Keratinocyte (primary cell): Measurements from ENCODE around the gene PRKD2. TPM values are rescaled to one million over a fixed set of nuclear protein-coding genes. Genes with fewer than 3 reads are reported as not detected.

Experiments
- DNase-seq: peaks from one replicate; pipeline ENCODE4 v3.0.0-alpha.2; 2011; ENCODE audit warnings: low read depth, missing footprints, low spot score
- FAIRE-seq: peaks from 2 replicates; lab custom pipeline; 2011; peaks lifted over from hg19 to GRCh38; lab: Jason Lieb, UNC
- H2AFZ ChIP-seq: 2 replicates; pipeline ENCODE4 v1.6.0; 2012; ENCODE audit warnings: low read length, control low read depth, inconsistent platforms; ENCODE audit not compliant: control insufficient read depth
- H3K27ac ChIP-seq: 2 replicates; pipeline ENCODE4 v1.5.1; 2011; ENCODE audit warnings: low read length; ENCODE audit not compliant: control insufficient read depth, insufficient read depth
- H3K27me3 ChIP-seq: 3 replicates; pipeline ENCODE4 v1.6.0; 2011; ENCODE audit warnings: low read length; ENCODE audit not compliant: control insufficient read depth, insufficient read depth; ENCODE audit errors: extremely low read depth
- H3K36me3 ChIP-seq, 2 experiments: 2 replicates in 1 of 2; 3 replicates in 1 of 2; pipeline ENCODE4 v1.5.1; 2011; ENCODE audit warnings: low read length in 2 of 2, mild to moderate bottlenecking in 1 of 2; ENCODE audit not compliant: control insufficient read depth in 2 of 2, insufficient read depth in 2 of 2; ENCODE audit errors: extremely low read depth in 1 of 2
- H3K4me1 ChIP-seq: 3 replicates; pipeline ENCODE4 v1.5.1; 2011; ENCODE audit warnings: low read length; ENCODE audit not compliant: control insufficient read depth, insufficient read depth; ENCODE audit errors: extremely low read depth
- H3K4me2 ChIP-seq: 3 replicates; pipeline ENCODE4 v1.6.0; 2011; ENCODE audit warnings: low read depth, low read length; ENCODE audit not compliant: control insufficient read depth, insufficient read depth; ENCODE audit errors: extremely low read depth
- H3K4me3 ChIP-seq, 3 experiments: fragments of 200-600 bp in 1 of 3; sonication (generic) in 1 of 3; 2 replicates in 2 of 3; 3 replicates in 1 of 3; pipeline ENCODE4 v1.5.1; 2011 to 2016; ENCODE audit warnings: low read length in 3 of 3, mild to moderate bottlenecking in 3 of 3, control low read depth in 2 of 3, inconsistent platforms in 1 of 3, low read depth in 1 of 3, mixed read lengths in 1 of 3, mixed run types in 1 of 3, moderate library complexity in 1 of 3; ENCODE audit not compliant: control insufficient read depth in 2 of 3, insufficient read depth in 2 of 3; ENCODE audit errors: extremely low read depth in 1 of 3
- H3K79me2 ChIP-seq: 2 replicates; pipeline ENCODE4 v1.6.0; 2012; ENCODE audit warnings: low read length; ENCODE audit not compliant: control insufficient read depth, insufficient read depth
- H3K9ac ChIP-seq: 3 replicates; pipeline ENCODE4 v1.6.0; 2011; ENCODE audit warnings: low read length; ENCODE audit not compliant: control insufficient read depth, insufficient read depth; ENCODE audit errors: extremely low read depth
- H3K9me1 ChIP-seq: 3 replicates; pipeline ENCODE4 v1.6.0; 2011; ENCODE audit warnings: low read length; ENCODE audit not compliant: control insufficient read depth, insufficient read depth; ENCODE audit errors: extremely low read depth
- H3K9me3 ChIP-seq: 2 replicates; pipeline ENCODE4 v1.5.1; 2012; ENCODE audit warnings: low read depth, low read length; ENCODE audit not compliant: control insufficient read depth
- H4K20me1 ChIP-seq: 3 replicates; pipeline ENCODE4 v1.6.0; 2011; ENCODE audit warnings: low read length; ENCODE audit not compliant: control insufficient read depth, insufficient read depth; ENCODE audit errors: extremely low read depth
- EZH2 ChIP-seq: IDR thresholded peaks from one replicate; pipeline ENCODE4 v1.6.1; 2012; ENCODE audit warnings: inconsistent platforms, mild to moderate bottlenecking, low read length, moderate library complexity
- dilution Hi-C: fragments of 300-500 bp; cut with MboI; formaldehyde crosslinking; loops from one replicate; pipeline ENCODE4 v1.7.0; 2020; ENCODE audit warnings: low sequenced_read_pairs; ENCODE audit not compliant: extremely low pct_ligation_motif_present
- polyA plus RNA-seq, 5 experiments: library from polyadenylated mRNA; depleted of rRNA in 3 of 5; stranded (reverse) in 3 of 5; stranded (forward) in 1 of 5; unstranded in 1 of 5; fragments of >200 nt; gene quantifications; 1 replicate in 1 of 5; 2 replicates in 3 of 5; 3 replicates in 1 of 5; pipeline versions ENCODE4 v1.2.1 to v1.2.3, GENCODE V29; 2011 to 2012; ENCODE audit warnings: missing spikeins in 2 of 5, low read depth in 1 of 5, low replicate concordance in 1 of 5
- TF ChIP-seq, protein P1 (sequence below), 3 experiments: IDR thresholded peaks in 1 of 3; conservative IDR thresholded peaks in 1 of 3; optimal IDR thresholded peaks in 1 of 3; 2 replicates in 2 of 3; 3 replicates in 1 of 3; pipeline versions ENCODE3 to v1.5.1; 2011; ENCODE audit warnings: low read length in 3 of 3, mild to moderate bottlenecking in 3 of 3, moderate library complexity in 2 of 3, control low read depth in 1 of 3, inconsistent platforms in 1 of 3; ENCODE audit not compliant: insufficient read depth in 2 of 3; ENCODE audit errors: extremely low read depth in 1 of 3

Gene PRKD2
- polyA plus RNA-seq, 1 donor (not counting 4 experiments of a cell fraction or from before 2014, with no cell fraction given), result 9.9 TPM

- no peak overlapping the region for H3K4me3 ChIP-seq
- dilution Hi-C loops, result no loop called here
- H4K20me1 ChIP-seq, result no peaks in the 10 kb centered on the region
- H3K4me2 ChIP-seq, result no peak overlapping the region
- peaks cover 48% of the 10 kb centered on the region for H3K27me3 ChIP-seq
- H3K9me3 ChIP-seq, result peaks cover 9% of the 10 kb centered on the region
- no peak overlapping the region for H3K9ac ChIP-seq
- H3K9me1 ChIP-seq, result no peaks in the 10 kb centered on the region
- no peak for TF ChIP-seq EZH2
- TF ChIP-seq, protein P1, sequence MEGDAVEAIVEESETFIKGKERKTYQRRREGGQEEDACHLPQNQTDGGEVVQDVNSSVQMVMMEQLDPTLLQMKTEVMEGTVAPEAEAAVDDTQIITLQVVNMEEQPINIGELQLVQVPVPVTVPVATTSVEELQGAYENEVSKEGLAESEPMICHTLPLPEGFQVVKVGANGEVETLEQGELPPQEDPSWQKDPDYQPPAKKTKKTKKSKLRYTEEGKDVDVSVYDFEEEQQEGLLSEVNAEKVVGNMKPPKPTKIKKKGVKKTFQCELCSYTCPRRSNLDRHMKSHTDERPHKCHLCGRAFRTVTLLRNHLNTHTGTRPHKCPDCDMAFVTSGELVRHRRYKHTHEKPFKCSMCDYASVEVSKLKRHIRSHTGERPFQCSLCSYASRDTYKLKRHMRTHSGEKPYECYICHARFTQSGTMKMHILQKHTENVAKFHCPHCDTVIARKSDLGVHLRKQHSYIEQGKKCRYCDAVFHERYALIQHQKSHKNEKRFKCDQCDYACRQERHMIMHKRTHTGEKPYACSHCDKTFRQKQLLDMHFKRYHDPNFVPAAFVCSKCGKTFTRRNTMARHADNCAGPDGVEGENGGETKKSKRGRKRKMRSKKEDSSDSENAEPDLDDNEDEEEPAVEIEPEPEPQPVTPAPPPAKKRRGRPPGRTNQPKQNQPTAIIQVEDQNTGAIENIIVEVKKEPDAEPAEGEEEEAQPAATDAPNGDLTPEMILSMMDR (optimal IDR thresholded peaks at IDR 0.05 in 1 of 3, IDR thresholded peaks at IDR 0.05 in 1 of 3, conservative IDR thresholded peaks at IDR 0.05 in 1 of 3; ENCODE audit: extremely low read depth in 1 of 3, insufficient read depth in 2 of 3, low read length in 3 of 3), result no peak
- DNase-seq (no peak), FAIRE-seq (no peak)
- no peaks in the 10 kb centered on the region for H3K79me2 ChIP-seq
- no peaks in the 10 kb centered on the region for H3K36me3 ChIP-seq
- H3K27ac ChIP-seq, result no peak overlapping the region
- H3K4me1 ChIP-seq, result peaks cover 3% of the 10 kb centered on the region
- H2AFZ ChIP-seq, result no peak overlapping the region
These were observed 72.2 kb downstream of the PRKD2 start for GRCh38 chr19:46644720-46645119.

DNA sequence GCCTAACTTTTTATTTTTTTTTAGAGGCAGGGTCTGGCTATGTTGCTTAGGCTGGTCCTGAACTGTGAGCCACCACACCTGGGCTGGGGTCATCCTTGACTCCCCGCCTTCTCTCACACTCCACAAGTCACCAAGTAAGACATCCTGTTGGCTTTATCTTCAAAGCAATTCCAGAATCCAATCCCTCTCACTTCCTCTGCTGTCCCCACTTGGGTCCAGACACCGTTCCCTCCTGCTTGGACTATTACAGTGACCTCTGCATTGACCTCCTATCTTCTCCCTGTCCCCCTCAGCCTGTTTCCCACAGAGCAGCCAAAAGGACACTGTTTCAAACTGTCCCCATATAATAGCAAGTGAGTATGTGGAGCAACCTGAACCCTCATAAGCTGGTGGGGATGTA, 76.3 kb downstream of the PRKD2 start:
- H3K4me2 ChIP-seq, result no peak overlapping the region
- no peaks in the 10 kb centered on the region for H3K79me2 ChIP-seq
- peaks cover 54% of the 10 kb centered on the region for H3K27me3 ChIP-seq
- no peak overlapping the region for H3K9ac ChIP-seq
- H3K9me1 ChIP-seq, result no peaks in the 10 kb centered on the region
- no peaks in the 10 kb centered on the region for H3K36me3 ChIP-seq
- no peaks in the 10 kb centered on the region for H3K9me3 ChIP-seq
- DNase-seq, result no peak
- H3K4me1 ChIP-seq, result peaks cover 18% of the 10 kb centered on the region
- no peak for FAIRE-seq
- no peak overlapping the region for H3K27ac ChIP-seq
- TF ChIP-seq, protein P1 (optimal IDR thresholded peaks at IDR 0.05 in 1 of 3, IDR thresholded peaks at IDR 0.05 in 1 of 3, conservative IDR thresholded peaks at IDR 0.05 in 1 of 3; ENCODE audit: extremely low read depth in 1 of 3, insufficient read depth in 2 of 3, low read length in 3 of 3), result no peak
- TF ChIP-seq EZH2, result no peak
- dilution Hi-C loops, result no loop called here
- no peak overlapping the region for H2AFZ ChIP-seq
- H4K20me1 ChIP-seq, result no peaks in the 10 kb centered on the region
- H3K4me3 ChIP-seq, result no peak overlapping the region
